Right renal cortex interstitium (tissue), 3 donors: ENCODE measurements around the gene SLC12A7. TPM values are rescaled to one million over a fixed set of nuclear protein-coding genes. Genes with fewer than 3 reads are reported as not detected.
"Not testable (repeated sequence)": the region's sequence is repeated elsewhere in the genome, so short reads cannot be mapped to it uniquely, and the experiment has no call there.

ENCODE experiments used
- DNase-seq, 3 donors: peaks; one replicate each; pipeline ENCODE4 v3.0.0-alpha.2; 2013; ENCODE audit warnings: low read depth in 3 of 3, low spot score in 2 of 3
- polyA plus RNA-seq, 3 donors: library from polyadenylated mRNA; unstranded; fragments of 120-200 nt; gene quantifications; one replicate each; pipeline ENCODE4 v1.2.1, GENCODE V29; 2013; ENCODE audit not compliant: insufficient read length in 3 of 3

Gene SLC12A7
- polyA plus RNA-seq, 3 donors = 27.8 to 32.7 (median 31.7) TPM

DNA sequence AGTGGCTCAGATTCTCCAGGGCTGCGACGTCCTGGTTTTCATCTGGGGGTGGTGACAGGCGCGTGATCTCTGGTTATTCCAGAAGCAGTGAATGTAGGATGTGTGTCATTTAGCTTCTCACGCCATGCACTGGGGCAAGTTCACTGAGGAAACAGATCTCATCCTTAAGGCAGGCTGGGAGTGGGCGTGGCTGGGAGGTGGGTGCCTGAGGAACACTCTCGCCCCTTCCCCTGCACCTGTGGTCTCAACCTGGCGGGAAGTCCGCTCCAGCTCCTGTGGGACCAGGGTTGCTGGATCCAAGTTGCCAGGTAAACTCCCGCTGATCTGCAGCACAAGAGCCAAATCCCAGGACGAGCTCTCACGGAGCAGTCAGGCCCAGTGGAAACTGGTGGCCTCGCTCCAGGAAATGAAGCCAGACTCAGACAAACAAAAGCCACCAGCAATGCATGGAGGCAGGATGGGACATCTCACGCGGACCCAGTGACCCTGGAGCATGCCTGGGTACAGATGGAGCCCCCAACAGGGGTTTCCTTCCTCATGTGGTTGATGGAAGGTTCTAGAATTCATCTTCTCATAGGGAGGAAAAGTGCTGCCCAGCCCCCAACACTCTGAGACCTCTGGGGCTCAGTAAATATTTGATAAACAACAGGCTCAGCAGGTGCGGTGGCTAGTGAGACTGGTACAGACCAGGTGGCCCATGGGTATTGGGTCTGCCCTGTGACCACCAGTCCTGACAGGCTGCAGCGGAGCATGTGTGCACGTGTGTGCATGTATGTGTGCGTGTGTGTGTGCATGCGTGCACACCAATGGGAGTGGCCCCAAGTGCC, 16.3 kb upstream of the SLC12A7 start:
- DNase-seq = no peak

DNA sequence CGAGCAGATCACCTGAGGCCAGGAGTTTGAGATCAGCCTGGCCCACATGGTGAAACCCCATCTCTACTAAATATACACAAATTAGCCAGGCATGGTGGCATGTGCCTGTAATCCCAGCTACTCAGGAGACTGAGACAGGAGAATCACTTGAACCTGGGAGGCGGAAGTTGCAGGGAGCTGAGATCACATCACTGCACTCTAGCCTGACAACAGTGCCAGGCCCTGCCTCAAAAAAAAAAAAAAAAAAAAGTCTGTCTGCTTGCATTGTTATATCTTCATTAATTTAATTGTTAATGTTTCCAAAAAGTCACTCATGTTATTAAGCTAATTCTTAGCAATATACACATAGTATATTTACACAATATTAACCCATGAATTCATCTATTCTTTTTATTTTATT, 13.8 kb upstream of the SLC12A7 start:
- not testable (repeated sequence) for DNase-seq

DNA sequence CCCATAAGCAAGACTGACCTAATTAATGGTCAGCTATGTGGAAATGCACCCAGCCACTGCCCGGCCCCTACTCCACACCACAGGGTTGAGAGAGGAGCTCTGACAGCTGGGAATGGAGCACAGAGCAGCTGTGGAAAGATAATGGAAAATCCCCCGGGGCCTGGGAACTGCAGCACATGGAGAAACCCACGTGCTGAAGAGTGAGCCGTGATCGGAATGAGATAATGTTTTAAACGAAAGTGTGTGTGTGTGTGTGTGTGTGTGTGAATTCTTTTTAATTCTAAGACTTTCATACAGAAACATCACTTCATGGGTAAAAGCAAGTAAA, 13.1 kb upstream of the SLC12A7 start:
- no peak for DNase-seq

DNA sequence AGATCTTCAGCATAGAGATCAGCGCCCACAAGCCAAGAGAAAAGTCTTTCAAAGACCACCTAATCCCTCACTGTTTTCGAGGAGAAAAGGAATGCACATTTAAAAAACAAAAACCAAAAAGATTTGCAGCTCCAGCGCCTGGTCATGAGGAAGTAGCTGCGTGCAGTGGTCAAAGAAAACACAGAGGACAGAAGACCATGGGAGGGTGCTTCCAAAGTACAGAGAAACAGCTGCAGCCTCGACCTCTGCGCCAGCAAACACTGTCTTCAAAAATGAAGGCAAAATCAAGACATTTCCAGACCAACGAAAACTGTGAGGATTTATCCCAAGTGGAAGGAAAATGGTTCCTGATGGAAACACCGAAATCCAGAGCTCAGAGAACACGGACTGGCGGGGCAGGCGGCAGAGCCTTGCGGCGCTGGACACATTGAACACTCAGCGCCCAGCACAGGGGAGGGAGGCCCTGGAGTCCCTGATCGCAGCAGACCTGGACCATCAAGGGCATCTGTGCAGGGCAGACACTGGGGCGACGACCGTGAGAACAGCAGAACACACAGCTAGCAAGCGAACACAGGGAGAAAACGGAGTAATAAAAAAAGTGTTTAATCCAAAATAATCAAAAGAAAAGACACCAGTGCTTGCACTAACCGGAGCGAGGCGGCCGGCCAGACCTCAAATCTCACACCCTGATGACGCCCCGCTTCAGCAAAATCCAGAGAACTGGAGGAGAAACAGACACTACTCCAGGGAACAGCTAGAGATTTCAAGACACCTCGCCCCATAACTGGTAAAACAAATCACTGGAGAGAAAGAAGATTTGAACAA, 12.6 kb upstream of the SLC12A7 start:
- no peak for DNase-seq

- no peak for DNase-seq
These were observed 11.7 kb upstream of the SLC12A7 start for GRCh38 chr5:1123418-1124147.

DNA sequence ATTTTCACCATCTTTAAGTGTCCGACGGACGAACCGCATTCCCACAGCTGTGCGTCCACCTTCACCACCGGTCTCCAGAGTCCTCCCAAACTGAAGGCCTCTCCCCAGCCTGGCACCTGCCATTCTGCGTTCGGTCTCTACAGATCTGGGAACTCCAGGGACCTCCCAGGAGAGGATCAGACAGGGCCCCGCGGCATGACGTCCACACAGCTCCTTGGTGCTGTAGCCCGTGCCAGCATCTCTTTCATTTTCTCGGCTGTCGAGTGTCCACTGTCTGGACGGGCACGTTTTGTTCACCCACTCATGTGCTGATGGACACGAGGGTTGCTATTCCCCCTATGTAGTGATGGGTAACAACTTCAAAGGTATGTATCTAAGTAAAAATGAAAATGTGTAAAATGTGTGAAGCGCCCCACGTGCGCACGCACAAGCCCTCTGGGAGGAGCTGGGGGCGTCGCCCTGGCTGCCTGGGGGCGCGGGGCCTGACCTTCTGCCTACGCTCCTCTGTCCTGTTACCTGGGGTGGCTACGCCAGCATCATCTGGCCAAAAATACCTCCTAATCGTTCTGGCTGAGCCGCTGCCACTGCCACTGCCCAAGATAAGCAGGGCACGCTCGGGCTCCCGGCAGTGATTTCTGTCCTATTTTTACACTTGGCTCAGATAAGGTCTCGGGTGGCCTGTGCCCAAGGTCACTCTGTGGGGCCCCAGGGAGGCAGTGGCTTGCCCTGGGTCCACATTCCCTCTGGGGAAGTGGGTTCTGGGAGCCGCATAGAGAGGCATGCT, 10.8 kb upstream of the SLC12A7 start:
- no peak for DNase-seq

- DNase-seq = no peak
These were observed 10.0 kb upstream of the SLC12A7 start for GRCh38 chr5:1121891-1122290.

DNA sequence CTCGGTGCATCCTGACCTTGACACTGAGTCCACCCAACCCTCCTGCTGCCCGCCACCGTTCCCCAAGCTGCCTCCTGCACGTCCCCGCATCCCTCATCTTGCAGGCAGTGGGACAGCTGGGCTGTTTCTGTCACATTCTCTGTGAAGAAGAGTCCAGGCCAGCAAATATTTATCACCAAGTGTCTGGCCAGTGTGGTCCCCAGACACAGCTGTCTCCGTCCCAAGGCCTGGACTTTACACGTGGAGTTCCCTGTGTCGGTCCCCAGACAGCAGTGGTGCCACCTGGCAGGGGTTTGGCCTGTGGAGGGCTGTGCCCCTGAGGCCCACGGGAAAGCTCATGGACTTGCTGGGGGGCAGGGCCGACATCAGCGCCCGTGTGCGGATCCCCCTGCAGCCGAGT, 9.2 kb upstream of the SLC12A7 start:
- no peak for DNase-seq

- no peak for DNase-seq
These were observed 8.6 kb upstream of the SLC12A7 start for GRCh38 chr5:1120236-1120999.

- DNase-seq = no peak
These were observed 7.5 kb upstream of the SLC12A7 start for GRCh38 chr5:1119312-1119831.

- DNase-seq = no peak
These were observed 6.9 kb upstream of the SLC12A7 start for GRCh38 chr5:1118738-1119137.

DNA sequence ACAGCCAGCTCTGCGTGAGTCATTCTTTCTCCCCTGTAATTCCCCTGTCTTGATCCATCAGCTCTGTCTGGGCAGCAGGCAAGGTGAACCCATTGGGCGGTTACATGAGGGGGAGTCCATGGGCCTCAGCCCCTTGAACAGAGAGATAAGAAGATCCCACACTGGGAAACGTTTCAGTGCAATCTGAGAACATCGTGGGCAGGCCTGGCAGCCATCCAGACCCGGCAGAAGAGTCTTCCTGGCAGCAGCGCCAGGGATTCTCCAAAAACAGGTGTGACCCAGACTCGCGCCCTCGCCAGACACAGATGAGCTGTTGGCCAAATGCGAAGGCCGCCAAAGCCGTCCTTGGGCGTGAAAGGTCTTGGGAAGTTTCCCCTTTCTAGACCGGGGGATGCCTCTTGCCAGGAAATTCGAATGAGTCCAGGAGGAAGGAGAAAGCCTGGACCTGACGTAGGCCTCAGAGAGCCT, 6.4 kb upstream of the SLC12A7 start:
- DNase-seq = no peak

GRCh38 chr5:1116977-1117376, 5.1 kb upstream of the SLC12A7 start:
- DNase-seq = no peak

DNA sequence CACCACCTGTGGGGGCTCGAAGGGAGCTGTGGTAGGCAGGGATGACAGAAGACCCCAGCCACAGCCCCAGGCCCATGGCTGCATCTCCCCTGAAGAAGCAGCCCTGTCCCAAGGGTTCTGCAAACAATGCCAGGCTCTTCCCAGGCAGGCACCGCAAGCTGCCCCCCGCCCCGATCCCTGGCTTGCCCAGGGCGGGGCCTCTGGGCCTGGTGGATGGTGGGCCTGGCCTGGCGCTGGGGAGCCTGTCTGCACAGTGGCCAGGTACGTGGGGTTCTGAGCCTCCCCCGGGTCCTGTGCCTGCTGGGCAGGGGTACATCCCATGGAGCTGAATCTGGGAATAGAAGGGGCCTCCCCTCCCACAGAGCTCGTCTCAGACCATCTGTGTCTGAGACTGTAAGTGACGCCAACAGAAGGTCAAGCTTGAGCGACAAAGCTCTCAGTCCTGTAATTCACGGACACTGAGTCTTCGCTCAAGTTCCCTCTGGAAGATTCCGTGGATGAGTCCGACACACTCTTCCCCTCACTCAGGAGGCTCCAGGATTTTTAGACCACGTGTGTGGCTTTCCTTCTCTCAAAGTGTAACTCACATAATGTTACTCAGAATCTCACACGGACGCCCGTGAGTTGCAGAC, 4.4 kb upstream of the SLC12A7 start:
- DNase-seq = no peak

DNA sequence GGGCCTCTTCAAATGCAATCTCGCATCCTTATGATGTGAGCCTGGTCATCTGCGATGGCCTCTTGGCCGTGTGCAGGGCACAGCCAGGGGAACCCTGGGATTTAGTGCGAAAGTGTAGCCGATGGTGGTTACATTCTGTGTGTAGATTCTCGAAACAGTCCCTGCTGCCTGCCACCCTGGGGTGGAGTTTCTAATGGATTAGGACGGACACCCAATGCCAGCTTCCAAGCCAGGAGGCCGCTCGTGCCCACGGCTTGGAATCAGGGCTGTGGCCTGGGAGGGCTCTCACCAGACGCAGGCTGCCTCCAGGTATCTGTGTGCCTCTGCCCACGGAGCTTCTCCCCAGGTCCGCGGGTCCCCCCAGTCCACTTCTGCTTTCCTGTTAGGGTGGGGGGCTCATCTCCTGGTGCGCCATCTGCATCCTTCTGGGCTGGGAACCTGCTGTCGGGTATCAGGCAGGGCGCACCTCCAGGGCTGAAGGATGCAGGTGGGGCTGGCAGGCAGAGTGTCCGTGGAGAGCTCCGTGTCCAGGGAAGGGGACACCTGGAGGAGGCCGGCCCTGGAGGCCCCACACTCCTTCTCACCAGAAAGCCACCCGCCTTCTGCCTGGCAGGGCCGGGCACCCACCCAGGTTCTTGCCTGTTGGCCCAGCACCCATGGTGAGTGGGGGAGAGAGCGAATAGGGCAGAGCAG, 3.4 kb upstream of the SLC12A7 start:
- no peak for DNase-seq

DNA sequence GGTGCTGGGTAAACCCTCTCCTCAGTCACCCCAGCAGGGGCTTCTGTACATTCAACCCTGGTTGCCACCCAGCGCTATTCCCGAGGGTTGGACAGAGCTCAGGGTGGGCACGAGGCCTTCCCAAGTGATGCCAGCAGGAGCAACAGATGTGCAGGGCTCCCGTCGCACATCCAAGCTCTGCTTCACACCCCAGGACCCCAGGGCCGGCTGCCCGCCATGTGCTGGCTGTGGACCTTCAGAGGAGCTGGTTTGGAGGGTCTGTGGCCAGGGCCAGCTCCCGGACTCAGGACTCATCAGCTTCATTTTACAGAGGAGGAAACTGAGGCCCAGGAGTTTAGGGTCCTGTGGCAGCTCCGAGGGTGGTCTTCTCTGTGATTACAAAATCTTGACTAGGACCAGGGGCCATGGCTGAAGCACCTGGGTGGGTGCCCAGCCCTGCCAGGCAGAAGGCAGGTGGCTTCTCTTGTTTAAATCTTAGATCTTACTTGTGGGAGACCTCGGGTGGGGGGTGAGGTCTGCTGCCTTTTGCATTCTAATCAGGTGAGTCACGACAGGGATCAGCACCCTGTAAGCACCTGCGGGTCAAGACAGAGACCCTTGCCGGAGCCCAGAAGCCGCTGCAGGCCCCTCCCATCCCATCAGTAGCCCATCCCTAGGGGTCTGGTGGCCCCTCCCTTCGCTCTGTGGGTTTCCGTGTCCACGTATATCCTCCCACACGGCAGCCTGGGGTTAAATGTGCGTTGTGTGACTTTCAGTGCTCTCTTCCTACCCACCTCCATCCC, 2.1 kb upstream of the SLC12A7 start:
- DNase-seq = no peak

DNA sequence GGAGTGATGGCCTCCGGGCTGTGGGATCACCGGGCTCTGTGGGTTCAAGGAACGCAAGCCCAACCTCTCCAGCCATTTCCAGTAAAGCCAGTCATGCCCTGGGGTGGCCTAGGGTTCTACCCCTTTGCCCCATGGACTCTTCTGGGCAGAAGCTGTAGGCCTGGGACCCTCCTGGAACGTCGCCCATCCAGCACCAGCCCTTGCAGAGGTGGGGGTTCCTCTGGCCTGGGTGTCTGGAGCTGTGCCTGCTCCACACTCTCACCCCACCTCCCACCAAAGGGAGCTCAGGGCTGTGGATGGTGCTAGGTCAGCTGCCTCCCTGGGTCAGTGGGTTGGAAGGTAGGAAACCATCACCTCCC, 1.4 kb upstream of the SLC12A7 start:
- no peak for DNase-seq
